HL-60 (cell line): Measurements from ENCODE around the gene SNURF.
"Not testable (repeated sequence)": the region's sequence is repeated elsewhere in the genome, so short reads cannot be mapped to it uniquely, and the experiment has no call there.

ENCODE experiments used
- DNase-seq, 2 experiments: peaks; one replicate each; pipeline ENCODE4 v3.0.0-alpha.2; 2010 to 2020; ENCODE audit warnings: low read depth in 1 of 2, low spot score in 1 of 2
- H3K27ac ChIP-seq: fragments of 250-450 bp; sonication (Bioruptor Pico); replicated peaks from 2 replicates; pipeline ENCODE4 v1.5.1; 2020; ENCODE audit warnings: mild to moderate bottlenecking, moderate library complexity
- H3K27me3 ChIP-seq: fragments of 250-450 bp; sonication (Bioruptor Pico); 2 replicates; pipeline ENCODE4 v1.5.1; 2021; ENCODE audit warnings: mild to moderate bottlenecking, moderate library complexity; ENCODE audit not compliant: insufficient read depth, poor library complexity, severe bottlenecking
- H3K4me3 ChIP-seq: replicated peaks from 2 replicates; pipeline ENCODE4 v1.5.1; 2011; ENCODE audit warnings: mild to moderate bottlenecking, control low read depth, low read length; ENCODE audit not compliant: insufficient read depth
- GABPA ChIP-seq: IDR thresholded peaks from 2 replicates; pipeline ENCODE4 v1.6.1; 2012; ENCODE audit warnings: low read depth
- POLR2AphosphoS5 ChIP-seq: IDR thresholded peaks from 2 replicates; pipeline ENCODE4 v1.6.1; 2012; ENCODE audit warnings: low read depth
- SPI1 ChIP-seq: IDR thresholded peaks from 2 replicates; pipeline ENCODE4 v1.6.1; 2012; ENCODE audit warnings: low read depth, mild to moderate bottlenecking, borderline replicate concordance
- TF ChIP-seq, protein P1 (sequence below): IDR thresholded peaks from 2 replicates; pipeline ENCODE4 v1.6.1; 2012; ENCODE audit warnings: low read depth; ENCODE audit not compliant: insufficient replicate concordance
- TF ChIP-seq, protein P2 (sequence below): IDR thresholded peaks from one replicate; pipeline ENCODE4 v1.5.1; 2011; ENCODE audit warnings: low read length, control low read depth, inconsistent platforms; ENCODE audit not compliant: insufficient read depth

Gene SNURF

DNA sequence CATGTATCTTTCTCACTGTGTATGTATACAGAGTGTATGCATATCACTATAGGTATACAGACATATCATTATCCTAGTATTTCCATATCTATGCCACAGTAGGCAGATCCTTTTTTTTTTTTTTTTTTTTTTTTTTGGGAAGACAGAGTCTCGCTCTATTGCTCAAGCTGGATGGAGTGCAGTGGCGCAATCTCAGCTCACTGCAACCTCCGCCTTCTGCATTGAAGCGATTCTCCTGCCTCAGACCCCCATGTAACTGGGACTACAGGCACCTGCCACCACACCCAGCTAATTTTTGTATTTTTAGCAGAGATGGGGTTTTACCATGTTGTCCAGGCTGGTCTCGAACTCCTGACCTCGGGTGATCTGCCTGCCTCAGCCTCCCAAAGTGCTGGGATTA lies 32.0 kb upstream of the SNURF start:
- H3K27me3 ChIP-seq: not testable (repeated sequence)

DNA sequence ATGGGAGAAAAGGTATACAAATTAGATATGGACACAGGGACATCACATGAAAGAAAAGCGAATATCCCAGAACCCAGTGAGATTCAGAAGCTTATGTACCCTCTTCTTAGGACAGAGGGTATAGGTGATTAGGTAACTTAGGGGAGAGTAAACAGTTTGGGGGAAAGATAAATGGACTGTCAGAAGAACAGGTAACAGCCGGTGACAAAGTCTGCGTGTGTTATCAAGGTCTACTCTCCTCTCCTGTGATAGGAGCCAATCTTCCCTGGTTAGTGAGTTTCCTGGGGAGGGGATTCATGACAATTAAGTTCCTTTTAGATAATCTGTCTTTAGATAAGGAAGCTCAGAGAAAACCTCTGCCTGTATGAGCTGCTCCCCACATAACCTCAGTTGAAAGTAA lies 30.6 kb upstream of the SNURF start:
- DNase-seq: no peak
- Histone ChIP-seq H3K4me3 (no peak overlapping the region), H3K27me3 (no peaks in the 10 kb centered on the region), H3K27ac (no peak overlapping the region)
- TF ChIP-seq, protein P1, sequence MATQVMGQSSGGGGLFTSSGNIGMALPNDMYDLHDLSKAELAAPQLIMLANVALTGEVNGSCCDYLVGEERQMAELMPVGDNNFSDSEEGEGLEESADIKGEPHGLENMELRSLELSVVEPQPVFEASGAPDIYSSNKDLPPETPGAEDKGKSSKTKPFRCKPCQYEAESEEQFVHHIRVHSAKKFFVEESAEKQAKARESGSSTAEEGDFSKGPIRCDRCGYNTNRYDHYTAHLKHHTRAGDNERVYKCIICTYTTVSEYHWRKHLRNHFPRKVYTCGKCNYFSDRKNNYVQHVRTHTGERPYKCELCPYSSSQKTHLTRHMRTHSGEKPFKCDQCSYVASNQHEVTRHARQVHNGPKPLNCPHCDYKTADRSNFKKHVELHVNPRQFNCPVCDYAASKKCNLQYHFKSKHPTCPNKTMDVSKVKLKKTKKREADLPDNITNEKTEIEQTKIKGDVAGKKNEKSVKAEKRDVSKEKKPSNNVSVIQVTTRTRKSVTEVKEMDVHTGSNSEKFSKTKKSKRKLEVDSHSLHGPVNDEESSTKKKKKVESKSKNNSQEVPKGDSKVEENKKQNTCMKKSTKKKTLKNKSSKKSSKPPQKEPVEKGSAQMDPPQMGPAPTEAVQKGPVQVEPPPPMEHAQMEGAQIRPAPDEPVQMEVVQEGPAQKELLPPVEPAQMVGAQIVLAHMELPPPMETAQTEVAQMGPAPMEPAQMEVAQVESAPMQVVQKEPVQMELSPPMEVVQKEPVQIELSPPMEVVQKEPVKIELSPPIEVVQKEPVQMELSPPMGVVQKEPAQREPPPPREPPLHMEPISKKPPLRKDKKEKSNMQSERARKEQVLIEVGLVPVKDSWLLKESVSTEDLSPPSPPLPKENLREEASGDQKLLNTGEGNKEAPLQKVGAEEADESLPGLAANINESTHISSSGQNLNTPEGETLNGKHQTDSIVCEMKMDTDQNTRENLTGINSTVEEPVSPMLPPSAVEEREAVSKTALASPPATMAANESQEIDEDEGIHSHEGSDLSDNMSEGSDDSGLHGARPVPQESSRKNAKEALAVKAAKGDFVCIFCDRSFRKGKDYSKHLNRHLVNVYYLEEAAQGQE: no peak
- TF ChIP-seq GABPA (no peak), POLR2AphosphoS5 (no peak), SPI1 (no peak)
- TF ChIP-seq, protein P2, sequence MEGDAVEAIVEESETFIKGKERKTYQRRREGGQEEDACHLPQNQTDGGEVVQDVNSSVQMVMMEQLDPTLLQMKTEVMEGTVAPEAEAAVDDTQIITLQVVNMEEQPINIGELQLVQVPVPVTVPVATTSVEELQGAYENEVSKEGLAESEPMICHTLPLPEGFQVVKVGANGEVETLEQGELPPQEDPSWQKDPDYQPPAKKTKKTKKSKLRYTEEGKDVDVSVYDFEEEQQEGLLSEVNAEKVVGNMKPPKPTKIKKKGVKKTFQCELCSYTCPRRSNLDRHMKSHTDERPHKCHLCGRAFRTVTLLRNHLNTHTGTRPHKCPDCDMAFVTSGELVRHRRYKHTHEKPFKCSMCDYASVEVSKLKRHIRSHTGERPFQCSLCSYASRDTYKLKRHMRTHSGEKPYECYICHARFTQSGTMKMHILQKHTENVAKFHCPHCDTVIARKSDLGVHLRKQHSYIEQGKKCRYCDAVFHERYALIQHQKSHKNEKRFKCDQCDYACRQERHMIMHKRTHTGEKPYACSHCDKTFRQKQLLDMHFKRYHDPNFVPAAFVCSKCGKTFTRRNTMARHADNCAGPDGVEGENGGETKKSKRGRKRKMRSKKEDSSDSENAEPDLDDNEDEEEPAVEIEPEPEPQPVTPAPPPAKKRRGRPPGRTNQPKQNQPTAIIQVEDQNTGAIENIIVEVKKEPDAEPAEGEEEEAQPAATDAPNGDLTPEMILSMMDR: no peak

More for the DNA sequence above, 32.0 kb upstream of the SNURF start:
- DNase-seq, H3K27ac ChIP-seq, H3K4me3 ChIP-seq: not testable (repeated sequence)

DNA sequence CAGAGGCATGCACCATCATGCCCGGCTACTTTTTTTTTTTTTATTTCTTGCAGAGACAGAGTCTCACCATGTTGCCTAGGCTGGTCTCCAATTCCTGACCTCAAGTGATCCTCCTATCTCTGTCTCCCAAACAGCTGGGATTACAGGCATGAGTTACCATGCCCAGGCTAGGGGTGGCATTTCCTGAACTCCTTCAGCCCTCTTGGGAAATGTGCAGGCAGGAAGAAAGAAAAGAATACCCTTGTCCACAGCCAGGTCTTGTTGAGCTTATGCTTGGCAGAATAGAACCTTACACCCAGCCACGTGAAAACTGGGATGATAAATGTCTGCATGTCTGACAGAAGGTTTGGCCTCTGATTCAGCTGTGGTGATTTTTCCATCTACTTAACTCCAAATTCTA lies 30.2 kb upstream of the SNURF start:
- H3K27me3 ChIP-seq: no peaks in the 10 kb centered on the region

DNA sequence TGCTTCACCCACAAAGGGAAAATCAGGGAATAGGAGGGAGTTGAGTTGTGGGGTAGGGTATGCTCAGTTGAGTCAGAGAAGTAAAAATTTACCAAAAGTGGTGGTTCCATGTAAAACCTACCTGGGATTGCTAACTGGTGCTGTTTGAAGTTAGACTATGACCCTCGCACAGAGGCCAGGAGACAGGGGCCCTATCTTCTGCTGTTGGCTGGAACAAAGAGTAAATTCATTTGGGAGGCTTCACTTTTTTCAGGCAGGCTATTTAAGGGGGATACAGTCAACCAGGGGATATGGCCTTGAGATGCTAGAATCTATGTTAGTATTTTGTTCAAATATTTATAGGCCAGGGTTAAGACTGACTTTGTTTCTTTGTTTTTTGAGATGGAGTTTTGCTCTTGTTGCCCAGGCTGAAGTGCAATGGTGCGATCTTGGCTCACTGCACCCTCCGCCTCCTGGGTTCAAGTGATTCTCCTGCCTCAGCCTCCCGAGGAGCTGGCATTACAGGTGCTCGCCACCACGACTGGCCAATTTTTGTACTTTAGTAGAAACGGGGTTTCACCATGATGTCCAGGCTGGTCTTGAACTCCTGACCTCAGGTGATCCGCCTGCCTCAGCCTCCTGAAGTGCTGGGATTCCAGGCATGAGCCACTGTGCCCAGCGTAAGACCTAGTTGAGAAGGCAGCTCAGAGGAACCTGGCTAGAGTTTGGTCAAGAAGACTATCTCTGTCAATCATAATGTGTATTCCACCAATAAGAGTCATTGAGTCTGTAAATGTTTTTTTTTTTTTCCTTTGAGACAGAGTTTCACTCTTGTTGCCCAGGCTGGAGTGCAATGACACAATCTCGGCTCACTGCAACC lies 22.7 kb upstream of the SNURF start:
- not testable (repeated sequence) for DNase-seq, H3K27me3 ChIP-seq

More for the DNA sequence above, 30.2 kb upstream of the SNURF start:
- DNase-seq: no peak
- no peak overlapping the region for H3K27ac ChIP-seq
- TF ChIP-seq POLR2AphosphoS5: no peak
- no peak overlapping the region for H3K4me3 ChIP-seq

DNA sequence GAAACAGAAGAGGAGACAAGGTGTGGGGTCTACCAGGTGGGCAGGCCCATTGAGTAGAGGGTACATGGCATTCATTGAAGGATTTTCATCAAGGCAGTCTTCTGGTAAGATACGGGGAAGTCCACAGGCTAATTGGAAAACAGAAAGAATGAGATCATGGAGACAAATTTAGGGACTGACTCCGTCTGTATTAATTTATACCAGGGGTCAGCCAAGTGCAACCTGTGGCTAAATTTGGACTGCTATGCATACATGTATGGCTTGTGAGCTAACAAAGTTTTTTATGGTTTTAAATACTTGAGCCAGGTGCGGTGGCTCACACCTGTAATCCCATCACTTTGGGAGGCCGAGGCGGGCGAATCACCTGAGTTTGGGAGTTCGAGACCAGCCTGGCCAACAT lies 21.1 kb upstream of the SNURF start:
- TF ChIP-seq GABPA (no peak), POLR2AphosphoS5 (no peak), SPI1 (no peak)
- TF ChIP-seq, protein P2: no peak
- TF ChIP-seq, protein P1: no peak
- DNase-seq: no peak
- Histone ChIP-seq H3K4me3 (no peak overlapping the region), H3K27me3 (no peaks in the 10 kb centered on the region), H3K27ac (no peak overlapping the region)

More for the DNA sequence above, 22.7 kb upstream of the SNURF start:
- H3K4me3 ChIP-seq, H3K27ac ChIP-seq: not testable (repeated sequence)

DNA sequence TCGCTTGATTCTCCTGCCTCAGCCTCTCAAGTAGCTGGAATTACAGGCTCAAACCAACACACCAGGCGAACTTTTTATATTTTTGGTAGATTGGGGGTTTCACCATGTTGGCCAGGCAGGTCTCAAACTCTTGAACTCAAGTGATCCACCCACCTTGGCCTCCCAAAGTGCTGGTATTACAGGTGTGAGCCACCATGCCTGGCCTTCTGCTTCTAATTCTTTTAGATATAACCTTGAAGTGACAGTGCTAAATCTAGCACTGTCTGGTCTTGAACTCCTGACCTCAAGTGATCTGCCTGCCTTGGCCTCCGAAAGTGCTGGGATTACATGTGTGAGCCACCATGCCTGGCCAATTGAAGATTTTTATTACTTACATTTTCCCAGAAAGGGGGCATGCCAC lies 16.6 kb upstream of the SNURF start:
- not testable (repeated sequence) for H3K27ac ChIP-seq, DNase-seq, H3K4me3 ChIP-seq, H3K27me3 ChIP-seq
